Embryonic facial prominence (tissue), 1 donor: ENCODE measurements around the gene PHF3.

Experiments
- DNase-seq: peaks from one replicate; pipeline ENCODE4 v3.0.0-alpha.2; 2016; ENCODE audit errors: extremely low spot score

PHF3 gene

DNA sequence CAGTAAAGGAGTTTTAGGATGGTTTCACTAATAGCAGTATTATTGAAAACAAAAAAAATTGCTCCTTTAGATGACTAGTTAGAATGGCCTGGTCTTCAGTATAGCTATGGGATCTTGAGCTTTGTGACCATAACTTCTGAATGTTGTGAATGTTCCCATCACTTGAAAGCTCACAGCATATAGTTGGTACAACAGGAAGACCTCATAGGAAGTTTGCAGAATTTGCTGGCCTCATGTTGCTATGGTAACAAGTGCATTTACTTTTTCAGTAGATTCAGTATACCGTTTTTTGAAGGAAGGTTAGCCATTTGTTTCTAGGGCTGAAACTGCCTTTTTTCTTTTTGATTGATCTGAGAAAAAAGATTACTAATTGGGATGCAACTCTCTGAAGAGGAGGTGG is 8.3 kb downstream of the PHF3 start:
- no peak for DNase-seq

DNA sequence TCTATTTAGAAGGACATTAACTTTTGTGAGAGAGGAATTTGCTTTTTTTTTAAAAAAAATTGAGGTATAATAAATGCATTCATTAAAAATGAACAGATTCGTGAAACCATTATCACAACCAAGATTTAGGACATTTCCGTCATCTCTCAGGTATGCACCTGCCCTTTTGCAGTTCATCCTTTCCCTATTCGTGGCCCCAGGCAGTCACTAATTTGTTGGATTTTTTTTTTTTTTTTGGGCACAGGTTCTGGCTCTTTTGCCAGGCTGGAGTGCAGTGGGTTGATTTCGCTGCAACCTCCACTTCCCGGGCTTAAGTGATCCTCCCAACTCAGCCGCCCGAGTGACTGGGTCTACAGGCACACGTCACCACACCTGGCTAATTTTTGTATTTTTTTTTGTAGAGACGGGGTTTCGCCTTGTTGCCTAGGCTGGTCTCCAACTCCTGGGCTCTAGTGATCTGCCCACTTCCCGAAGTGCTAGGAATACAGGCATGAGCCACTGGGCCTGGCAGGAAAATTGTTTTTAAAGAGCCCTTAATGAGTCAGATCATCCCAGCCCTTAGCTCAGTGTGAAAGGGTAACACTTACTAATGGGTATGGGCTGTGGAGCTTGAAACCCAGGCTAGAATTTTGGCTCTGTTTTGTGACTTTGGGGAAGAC is 9.2 kb downstream of the PHF3 start:
- DNase-seq = no peak

DNA sequence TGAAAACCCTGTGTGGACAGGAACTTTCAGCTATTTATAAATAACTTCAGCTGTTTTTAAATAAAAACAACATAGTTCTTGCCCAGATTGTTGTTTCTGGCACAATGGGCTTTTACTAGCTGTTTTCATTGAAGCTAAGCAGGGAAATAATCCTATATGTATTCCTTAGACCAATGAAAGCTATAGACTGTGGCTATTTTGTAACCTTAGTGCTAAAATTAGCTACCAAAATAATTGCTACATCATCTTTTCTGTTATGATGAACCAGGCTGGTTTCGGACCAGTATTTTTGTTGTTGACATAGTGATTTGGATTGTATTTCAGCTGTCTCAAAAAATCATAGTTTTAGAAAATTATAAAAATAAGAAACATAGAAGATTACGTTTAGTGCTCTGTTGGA is 13.7 kb downstream of the PHF3 start:
- DNase-seq = no peak

DNA sequence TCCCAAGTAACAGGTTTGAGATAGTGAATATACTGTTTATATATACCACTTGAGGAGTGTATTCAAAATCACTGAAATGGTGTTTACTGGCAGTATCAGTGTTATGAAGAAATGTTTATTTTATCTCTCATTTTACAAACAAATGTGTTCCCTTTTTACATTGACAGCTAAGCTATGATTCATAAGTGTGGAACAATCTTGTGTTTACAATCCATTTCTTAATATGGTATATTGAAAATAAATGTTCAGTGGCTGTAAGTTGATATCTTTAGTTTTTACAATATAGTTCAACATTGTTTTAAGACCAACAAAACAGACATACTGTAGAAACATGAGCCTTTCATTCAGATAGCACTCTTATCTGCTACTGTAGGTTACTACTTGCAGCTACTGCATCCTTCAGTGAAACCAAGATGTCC is 14.3 kb downstream of the PHF3 start:
- no peak for DNase-seq

DNA sequence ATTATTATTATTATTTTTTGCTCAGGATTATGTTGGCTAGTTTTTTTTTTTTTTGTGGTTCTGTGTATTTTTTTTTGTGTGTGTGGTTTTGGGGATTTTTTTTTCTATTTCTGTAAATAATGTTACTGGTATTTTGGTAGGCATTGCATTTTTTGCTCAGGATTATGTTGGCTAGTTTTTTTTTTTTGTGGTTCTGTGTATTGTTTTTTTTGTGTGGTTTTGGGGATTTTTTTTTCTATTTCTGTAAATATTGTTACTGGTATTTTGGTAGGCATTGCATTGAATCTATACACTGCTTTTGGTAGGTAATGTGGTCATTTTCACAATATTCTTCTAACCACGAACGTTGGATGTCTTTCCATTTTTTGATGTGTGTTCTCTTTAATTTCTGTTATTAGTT is 17.4 kb downstream of the PHF3 start:
- no peak for DNase-seq

DNA sequence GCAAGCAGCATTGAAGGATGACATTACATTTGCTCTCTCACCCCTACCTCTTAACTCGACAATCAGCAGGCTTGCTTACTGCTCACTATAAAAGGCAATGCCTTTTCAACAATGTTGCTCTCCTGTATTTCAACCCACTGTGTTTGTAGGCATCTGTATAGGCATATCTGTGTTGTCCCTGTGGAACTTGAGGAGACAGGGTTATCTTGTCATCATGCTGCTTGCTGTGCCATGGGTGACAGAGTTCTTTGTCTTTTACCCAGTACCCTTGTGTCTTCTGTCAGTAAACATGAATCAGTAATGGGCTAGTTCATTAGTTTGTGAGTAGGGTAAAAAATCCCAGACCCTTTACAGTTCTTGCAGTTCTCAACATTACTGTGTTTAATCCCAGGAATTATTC is 25.2 kb downstream of the PHF3 start:
- no peak for DNase-seq

DNA sequence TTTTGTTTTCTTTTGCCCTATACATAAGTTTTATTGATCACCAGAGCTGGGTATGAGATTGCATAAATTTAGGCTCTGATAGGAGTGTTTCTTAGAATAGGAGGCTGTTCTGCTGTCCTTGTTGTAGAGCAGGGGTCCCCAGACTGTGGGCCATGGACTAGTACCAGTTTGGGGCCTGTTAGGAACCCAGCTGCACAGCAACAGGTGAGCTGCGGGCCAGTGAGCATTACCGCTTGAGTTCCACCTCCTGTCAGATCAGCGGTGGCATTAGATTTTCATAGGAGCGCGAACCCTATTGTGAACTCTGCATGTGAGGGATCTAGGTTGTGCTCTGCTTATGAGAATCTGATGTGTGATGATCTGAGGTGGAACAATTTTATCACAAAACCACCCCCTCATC is 26.2 kb downstream of the PHF3 start:
- no peak for DNase-seq

DNA sequence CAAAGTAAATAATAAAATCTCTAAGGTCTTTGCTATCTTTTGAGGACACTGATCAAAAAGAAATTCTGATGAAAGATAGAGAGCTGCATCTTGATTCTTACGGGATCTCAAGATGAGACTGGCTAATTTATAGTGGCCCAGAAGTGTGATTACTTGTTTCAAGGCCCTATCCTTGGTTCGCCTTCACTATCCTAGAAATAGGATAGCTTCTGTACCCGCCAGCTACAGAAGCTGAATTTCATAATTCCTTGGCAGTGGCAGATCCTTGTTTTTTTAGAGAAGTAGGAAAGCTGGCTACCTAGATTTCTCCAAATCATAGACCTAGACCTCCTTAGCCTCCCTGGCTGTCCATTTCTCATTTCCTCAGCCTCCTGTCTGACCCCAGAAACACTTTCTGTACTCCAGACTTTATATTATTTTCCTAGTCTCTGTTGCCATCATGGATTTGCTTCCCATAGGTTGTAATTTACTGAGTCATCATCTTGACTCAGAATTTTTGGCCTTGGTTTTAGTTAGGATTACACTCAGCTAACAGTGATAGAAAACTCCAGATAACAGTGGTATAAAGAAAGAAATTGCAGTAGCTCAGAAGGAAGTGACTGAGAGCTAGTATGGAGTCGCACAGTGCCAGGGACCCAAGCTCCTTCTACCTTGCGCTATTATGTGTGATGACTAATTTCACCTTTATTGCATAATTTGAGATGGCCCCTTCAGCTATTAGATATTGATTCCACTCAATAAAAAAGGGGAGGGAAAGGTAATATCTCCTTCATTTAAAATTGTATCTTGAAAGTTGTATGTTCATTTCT is 27.7 kb downstream of the PHF3 start:
- no peak for DNase-seq

DNA sequence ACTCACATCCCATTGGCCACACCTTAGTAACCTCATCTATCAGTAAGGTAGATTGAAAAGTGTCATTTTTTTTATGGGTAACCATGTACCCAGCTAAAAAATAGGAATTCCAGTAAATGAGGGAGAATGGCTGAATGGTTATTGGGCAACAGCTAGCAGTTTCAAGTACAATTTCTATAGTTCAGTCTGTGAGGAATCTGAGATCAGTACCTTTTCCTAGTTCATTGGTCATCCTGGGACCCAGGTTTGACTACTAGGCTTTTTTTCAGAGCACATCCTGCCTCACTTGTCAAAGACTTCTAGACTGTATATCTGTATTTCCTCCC is 28.3 kb downstream of the PHF3 start:
- no peak for DNase-seq

DNA sequence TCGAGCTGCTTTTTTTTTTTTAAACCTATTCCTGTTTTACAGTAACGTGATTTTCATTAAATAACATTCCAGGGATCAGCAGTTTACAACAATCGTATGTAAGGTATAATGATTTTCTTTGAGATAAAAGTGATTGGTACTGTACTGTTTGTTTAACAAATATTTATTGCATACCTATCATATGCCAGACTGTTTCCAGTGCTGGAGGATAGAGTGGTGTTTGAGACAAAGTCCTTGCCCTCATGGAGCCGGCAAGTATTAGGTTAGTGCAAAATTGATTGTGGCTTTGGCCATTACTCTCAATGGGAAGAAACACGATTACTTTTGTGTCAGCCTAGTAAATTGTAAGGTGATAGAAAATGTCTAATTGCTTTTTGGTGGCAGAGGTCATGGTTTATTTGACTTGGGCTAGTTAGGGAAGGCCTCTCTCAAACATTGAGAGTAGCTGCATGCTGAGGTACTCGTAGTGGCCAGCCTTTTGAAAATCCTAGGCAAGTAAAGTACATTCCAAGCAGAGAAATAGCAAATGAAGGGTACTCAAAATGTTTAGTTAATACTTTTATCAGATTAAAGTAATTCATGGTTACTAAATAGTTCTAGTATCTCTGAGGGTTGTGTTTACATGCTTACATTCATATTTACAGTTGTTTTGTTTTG is 35.6 kb downstream of the PHF3 start:
- DNase-seq = no peak

DNA sequence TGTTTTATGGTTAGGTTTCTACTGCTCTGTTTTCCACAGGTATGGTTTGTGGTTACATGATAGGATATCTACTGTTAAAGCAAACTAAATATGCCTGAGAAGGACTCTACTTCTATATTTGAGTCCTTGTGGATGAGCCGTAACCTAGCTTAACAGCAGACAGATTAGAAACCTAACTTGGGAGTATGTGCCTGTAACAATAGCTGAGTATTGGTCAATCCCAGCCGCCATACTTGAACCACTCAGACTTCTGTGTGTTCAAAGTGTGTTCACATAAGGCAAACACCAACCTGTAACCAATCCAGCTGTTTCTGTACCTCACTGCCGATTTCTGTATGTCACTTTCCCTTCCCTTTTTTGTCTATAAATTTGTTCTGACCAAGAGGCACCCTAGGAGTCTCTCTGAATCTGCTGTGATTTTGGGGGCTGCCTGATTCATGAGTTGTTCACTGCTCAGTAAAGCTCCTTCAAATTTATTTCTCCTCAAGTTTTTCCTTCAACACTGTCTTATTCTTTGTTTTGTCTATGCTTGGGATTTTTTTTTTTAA is 37.1 kb downstream of the PHF3 start:
- no peak for DNase-seq

DNA sequence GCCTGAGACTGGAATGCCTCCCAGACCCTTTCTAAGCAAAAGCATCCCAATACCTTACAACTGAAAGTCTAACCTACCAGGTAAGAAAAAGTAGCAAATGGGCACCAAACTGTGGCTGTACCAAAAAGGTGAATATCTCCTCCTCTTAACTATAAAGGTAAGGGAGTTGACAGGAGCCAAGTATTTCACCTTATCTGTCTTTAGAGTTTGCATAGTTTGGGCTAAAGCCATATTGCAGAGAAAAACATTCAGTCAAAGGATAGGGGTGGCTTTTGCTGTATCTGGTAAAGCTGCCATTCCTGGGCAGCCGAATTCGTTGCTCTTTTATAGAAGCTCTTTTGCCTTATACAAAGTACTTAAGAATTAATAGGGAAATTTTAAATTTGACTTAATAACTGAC is 38.1 kb downstream of the PHF3 start:
- DNase-seq = no peak

DNA sequence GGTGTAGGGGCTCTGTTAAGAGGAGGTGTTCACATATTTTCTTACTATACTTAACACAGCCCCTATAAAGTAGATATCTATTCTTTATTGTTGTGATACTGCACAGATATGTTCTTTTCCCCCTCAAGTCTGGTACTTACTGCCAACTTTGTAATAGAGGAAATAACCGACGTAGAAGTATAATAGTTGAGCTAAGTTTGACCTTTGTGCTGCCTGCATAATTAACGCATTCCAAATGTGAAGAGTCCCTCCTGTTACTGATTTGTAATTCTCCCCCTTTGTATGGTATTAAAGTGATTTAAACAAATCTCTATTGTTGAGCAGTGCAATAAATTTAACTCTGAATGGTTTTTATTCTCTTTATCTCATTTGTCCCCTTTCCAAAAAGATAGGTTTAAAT is 39.0 kb downstream of the PHF3 start:
- DNase-seq = no peak

DNA sequence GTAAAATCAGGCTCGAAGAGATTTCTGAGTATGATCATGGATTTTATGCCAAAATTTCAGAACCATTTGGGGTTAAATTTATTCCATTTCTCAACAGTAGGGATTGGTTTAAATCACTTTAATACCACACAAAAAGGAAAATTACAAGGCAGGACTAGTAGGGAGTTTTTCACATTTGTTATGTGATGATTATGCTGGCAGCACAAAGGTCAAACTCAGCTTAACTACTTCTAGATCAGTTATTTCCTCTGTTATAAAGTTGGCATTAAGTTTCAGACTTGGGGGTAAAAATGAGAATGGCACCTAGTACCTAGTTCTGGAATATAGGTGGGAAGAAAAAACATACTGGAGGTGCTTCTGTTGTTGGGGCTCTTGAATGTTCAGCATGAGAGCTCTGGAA is 39.5 kb downstream of the PHF3 start:
- no peak for DNase-seq

DNA sequence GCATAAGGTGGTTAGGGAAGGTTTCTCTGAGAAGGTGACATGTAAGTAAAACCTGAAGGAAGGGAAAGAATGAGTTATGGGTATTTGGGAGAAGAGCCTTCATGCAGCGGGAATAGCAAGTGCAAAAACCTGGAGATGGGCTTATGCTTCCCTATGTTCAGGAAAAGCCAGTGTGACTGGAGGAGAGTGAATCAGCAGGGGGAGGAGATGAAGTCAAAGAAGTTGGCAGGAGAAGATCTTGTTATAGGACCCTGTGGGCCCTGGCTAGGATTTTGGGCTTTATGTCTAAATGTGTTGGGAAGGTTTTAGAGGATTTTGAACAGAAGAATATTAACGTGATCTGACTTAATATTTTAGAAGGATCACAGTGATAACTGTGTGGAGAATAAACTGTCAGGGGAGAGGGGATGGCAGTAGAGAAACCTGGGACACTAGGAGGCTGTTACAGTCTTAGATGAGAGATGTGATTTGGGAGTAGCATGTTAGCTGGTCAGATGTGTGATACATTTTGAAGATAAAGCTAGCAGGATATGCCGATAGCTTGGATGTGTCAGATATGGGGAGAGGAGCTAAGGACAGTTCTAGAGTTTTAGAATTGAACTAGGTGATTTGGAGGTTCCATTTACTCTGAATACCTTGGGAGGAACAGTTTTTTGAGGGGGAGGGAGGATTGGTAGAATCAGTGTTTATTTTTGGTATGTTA is 41.0 kb downstream of the PHF3 start:
- DNase-seq = no peak

DNA sequence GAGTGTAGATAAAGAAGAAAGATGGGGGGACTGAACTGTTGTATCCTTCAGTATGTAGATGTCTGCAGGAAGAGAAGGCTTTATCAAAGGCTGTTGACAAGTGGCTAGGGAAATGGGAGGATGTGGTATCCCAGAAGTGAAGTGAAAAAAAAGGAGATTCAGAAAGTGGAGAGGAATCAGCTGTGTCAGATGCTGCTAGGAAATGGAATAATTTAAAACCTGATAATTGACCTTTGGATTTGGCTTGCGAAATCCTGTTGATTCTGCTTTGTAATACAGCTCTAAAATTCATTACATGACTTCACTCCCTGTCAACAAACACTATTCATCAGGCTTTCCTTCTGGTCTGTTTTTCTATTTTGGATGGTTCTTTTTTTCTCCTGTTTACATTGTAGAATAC is 41.7 kb downstream of the PHF3 start:
- no peak for DNase-seq

DNA sequence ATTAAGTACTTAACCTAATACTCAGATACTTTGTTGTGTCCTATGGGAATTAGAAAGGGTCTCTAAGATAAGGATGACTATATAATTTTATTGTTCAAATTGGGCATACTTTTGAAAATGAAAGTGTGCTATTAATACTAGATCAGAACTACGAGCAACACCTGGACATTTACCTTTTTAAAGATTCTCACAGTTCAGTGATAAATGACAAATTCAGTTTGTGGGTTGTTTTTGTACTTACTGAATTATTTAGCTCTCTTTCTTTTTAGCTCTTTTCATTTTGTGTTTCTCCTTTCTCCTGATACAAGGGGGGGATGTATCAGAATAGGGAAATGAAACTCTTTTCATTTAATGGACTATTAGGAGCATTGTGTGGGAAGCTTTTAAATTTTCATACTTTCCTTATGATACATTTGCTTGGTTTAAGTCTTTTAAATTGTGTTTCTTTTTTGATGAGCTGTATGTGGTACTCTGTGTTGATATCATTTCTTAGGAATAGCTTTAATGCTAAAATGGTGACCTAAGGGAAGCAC is 47.5 kb downstream of the PHF3 start:
- DNase-seq = no peak

DNA sequence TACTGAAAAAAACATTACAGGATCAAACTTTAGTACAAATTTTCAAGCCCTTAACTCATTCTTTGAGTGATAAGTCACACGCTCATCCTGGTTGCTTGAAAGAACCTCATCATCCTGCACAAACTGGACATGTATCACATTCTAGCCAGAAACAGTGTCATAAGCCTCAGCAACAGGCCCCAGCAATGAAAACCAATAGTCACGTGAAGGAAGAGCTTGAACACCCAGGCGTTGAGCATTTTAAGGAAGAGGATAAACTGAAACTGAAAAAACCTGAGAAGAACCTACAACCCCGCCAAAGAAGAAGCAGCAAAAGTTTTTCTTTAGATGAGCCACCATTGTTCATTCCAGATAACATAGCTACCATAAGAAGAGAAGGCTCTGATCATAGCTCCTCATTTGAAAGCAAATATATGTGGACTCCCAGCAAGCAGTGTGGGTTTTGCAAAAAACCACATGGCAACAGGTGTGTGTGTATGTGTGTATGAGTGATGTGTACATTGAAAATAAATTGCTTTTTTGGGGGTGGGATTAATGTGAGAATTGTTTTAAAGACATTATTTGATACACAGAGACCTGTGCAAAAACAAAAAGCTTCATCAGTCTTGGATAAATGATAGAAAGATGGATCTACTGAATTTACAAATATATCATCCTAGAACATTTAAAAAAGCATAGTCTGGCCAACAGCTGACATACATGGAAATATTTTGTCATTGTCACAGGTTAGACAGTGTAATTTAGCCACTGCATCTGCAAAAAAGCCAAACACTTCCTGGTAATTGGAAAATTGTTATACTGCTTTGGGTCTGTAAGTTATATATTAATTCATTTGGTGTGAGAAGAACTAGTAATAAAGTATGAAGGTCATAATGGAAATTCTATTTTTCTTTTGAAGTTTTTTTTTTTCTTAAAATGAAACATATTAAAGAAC is 50.1 kb downstream of the PHF3 start:
- no peak for DNase-seq

DNA sequence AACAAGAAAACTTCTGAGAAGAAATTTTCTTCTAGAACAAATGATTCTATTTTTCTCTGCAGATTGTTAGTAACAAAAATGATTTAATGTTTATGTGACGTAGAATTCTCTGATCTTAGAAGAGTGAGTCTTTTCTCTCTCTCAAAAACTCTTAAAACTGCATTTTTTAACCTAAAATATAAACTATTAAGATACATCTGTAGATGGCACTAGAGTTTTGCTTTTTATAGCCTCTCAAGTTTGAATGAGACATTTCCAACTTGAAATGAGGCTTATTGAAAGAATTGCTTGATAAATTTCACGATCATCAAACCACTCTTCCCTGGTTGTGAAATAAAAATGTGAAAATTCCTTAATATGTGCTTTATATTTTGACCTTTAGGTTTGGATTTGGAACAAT is 53.8 kb downstream of the PHF3 start:
- DNase-seq = no peak

DNA sequence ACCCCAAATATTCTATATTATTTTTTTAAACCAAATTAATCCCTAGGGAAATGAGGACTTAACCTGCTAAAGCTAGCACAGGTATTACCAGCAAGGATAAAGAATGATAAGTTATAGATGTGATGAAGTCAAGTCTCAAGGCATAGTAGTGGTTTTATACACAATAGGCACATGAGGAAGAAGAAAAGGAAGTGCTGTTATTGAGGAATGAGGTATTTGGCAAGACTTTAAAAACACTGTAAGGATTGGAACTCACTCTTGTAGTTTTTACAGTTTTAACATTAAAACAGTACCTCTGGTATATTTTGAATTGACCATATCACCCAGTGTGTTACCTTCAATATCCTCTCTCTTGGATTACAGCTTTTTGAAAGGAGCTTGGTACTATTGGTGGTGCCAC is 54.6 kb downstream of the PHF3 start:
- DNase-seq = no peak

DNA sequence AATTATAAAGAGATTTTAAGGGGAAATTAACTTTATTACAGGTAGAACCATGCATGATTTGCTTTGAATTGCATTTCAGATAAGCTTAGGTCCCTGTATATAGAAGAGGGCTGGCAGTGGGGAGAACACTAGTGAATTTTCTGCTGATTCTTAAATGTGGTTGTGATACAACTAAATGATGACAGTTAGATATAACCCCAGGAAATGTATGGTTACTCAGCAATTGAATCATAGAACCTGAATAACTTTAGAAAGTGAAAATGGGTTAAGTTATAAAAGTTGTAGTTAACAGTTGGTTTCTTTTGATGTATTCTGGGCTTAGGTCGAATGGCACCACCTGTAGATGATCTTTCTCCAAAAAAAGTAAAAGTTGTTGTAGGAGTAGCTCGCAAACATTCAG is 70.1 kb downstream of the PHF3 start:
- DNase-seq = no peak
